Fibroblast of the aortic adventitia (primary cell): ENCODE data around the gene SDK2. TPM values are rescaled to one million over a fixed set of nuclear protein-coding genes. Genes with fewer than 3 reads are reported as not detected.
"Not testable (repeated sequence)": the region's sequence is repeated elsewhere in the genome, so short reads cannot be mapped to it uniquely, and the experiment has no call there.

ENCODE experiments used
- DNase-seq: peaks from one replicate; pipeline ENCODE4 v3.0.0-alpha.2; 2010; ENCODE audit warnings: low read depth
- H3K4me3 ChIP-seq: 2 replicates; pipeline ENCODE4 v1.5.1; 2011; ENCODE audit warnings: low read depth, mild to moderate bottlenecking, control low read depth, low read length, moderate library complexity
- total RNA-seq: library from RNA; depleted of rRNA; stranded (reverse); fragments of >200 nt; gene quantifications from 2 replicates; pipeline ENCODE4 v1.2.3, GENCODE V29; 2012; ENCODE audit warnings: low replicate concordance
- TF ChIP-seq, protein P1 (sequence below): IDR thresholded peaks from 2 replicates; pipeline ENCODE4 v1.5.1; 2011; ENCODE audit warnings: mild to moderate bottlenecking, low read length, control low read depth, inconsistent platforms; ENCODE audit not compliant: insufficient read depth

SDK2 gene
- total RNA-seq, 1 donor = not detected

GRCh38 chr17:73315471-73315870, 328.8 kb downstream of the SDK2 start:
- no peak for DNase-seq
- H3K4me3 ChIP-seq = no peak overlapping the region
- TF ChIP-seq, protein P1, sequence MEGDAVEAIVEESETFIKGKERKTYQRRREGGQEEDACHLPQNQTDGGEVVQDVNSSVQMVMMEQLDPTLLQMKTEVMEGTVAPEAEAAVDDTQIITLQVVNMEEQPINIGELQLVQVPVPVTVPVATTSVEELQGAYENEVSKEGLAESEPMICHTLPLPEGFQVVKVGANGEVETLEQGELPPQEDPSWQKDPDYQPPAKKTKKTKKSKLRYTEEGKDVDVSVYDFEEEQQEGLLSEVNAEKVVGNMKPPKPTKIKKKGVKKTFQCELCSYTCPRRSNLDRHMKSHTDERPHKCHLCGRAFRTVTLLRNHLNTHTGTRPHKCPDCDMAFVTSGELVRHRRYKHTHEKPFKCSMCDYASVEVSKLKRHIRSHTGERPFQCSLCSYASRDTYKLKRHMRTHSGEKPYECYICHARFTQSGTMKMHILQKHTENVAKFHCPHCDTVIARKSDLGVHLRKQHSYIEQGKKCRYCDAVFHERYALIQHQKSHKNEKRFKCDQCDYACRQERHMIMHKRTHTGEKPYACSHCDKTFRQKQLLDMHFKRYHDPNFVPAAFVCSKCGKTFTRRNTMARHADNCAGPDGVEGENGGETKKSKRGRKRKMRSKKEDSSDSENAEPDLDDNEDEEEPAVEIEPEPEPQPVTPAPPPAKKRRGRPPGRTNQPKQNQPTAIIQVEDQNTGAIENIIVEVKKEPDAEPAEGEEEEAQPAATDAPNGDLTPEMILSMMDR = no peak

GRCh38 chr17:73313526-73314127, 330.6 kb downstream of the SDK2 start:
- TF ChIP-seq, protein P1 = no peak
- no peak for DNase-seq
- no peak overlapping the region for H3K4me3 ChIP-seq

- H3K4me3 ChIP-seq, DNase-seq: not testable (repeated sequence)
Measured at GRCh38 chr17:73312887-73313286, 331.4 kb downstream of the SDK2 start.

DNA sequence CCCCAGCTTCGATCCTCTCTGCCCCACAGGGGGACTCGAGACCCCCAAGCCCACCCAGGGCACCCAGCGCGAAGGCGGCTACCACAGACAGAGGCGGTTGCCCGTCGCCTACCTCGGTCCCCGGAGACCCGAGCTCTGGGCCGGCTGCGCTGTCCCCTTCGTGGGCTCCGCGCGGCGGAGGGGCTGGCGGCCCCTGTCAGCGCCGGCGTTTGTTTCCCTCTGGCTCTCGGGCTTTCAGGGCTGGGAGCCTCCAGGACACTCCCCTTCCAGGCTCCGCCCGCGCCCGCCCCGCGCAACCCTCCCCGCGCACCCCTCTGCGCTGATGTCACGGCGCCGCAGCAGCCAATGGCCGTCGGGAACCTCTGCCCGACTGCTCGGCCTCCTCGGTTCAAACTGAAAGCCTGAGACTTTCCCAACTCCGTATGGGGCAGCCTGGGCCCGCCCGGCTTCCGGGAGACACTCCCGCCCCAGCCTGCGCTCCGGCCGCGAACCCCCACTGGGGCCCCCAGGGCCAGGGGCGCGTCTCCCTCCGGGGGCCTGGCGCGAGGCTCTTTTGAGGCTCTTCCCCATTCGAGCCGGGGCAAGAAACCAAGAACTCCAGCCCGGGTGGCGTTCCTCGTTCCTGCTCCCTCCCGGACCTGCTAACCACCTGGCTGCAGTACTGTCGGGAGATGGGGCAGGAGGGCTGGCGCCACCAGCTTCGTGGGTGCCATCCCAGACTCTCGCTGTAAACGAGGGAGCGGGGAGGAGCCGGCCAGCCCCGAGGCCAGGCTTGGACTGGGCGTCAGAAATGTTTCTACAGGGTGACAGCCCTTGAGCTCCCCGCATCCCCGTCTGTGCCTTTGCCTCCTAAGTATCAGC, 332.2 kb downstream of the SDK2 start, which contains the start of gene CDC42EP4:
Gene CDC42EP4, minus strand, starts transcription at position 221 of the 861 bp plus-strand sequence. CDS start 25,501 bp downstream, outside the sequence.
- DNase-seq = peak; percentile 88
- peak within 1 kb of the TSS; percentile 92 for H3K4me3 ChIP-seq
- TF ChIP-seq, protein P1 = no peak

DNA sequence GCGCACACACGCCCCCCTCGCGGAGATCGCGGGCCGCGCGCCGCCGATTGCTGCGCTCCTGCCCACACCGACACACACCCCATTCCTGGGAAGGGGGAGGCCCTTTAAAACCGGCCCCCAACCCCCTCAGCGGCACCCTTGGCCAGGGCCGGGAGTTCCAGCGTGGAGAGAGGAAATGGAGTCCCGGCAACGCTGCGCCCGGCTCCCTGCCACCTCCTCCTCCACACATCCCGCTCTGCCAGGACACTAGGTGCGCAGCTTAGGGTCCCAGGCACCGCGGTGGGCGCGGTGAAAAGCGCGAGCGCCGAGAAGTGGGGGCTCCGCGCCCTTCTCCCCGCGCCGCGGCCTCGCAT, 332.8 kb downstream of the SDK2 start:
- peak overlapping the region; percentile 92 for H3K4me3 ChIP-seq
- no peak for DNase-seq
- TF ChIP-seq, protein P1 = no peak

- H3K4me3 ChIP-seq = peak overlapping the region; percentile 92
- TF ChIP-seq, protein P1 = no peak
- DNase-seq = no peak
Measured at GRCh38 chr17:73309727-73310596, 334.3 kb downstream of the SDK2 start.

- H3K4me3 ChIP-seq = peak overlapping the region; percentile 92
- not testable (repeated sequence) for DNase-seq
Measured at GRCh38 chr17:73308959-73309358, 335.3 kb downstream of the SDK2 start.
